HG03039 (cell line): ENCODE measurements around the gene GNG10.
A peak's percentile ranks its signal among the peaks of the same experiment; 100 is the strongest.
"Not testable (repeated sequence)": the region's sequence is repeated elsewhere in the genome, so short reads cannot be mapped to it uniquely, and the experiment has no call there.

Experiments used
- ATAC-seq: cut with Tn5 transposase; IDR thresholded peaks from one replicate; pipeline ENCODE4 v1.9.1; 2021; ENCODE audit warnings: mild to moderate bottlenecking, moderate library complexity; ENCODE audit not compliant: unreplicated experiment

Gene GNG10

GRCh38 chr9:111648066-111648465, 13.3 kb upstream of the GNG10 start:
- no peak for ATAC-seq

- ATAC-seq, result no peak
Observed at GRCh38 chr9:111649016-111649415, 12.4 kb upstream of the GNG10 start.

- ATAC-seq, result no peak
Observed at GRCh38 chr9:111657051-111657450, 4.4 kb upstream of the GNG10 start.

GRCh38 chr9:111658943-111659342, 2.5 kb upstream of the GNG10 start:
- ATAC-seq, result no peak

- no peak for ATAC-seq
Observed at GRCh38 chr9:111659691-111660090, 1.7 kb upstream of the GNG10 start.

- peak; percentile 25 for ATAC-seq
Observed at GRCh38 chr9:111661802-111662521, 557 bp downstream of the GNG10 start.

GRCh38 chr9:111662576-111663300, 1.3 kb downstream of the GNG10 start:
- peak; percentile 17 for ATAC-seq

GRCh38 chr9:111663301-111663823, 2.0 kb downstream of the GNG10 start:
- ATAC-seq, result no peak

GRCh38 chr9:111668026-111668573, 6.7 kb downstream of the GNG10 start:
- no peak for ATAC-seq

GRCh38 chr9:111668601-111669000, 7.2 kb downstream of the GNG10 start:
- not testable (repeated sequence) for ATAC-seq

GRCh38 chr9:111674319-111674718, 12.9 kb downstream of the GNG10 start:
- ATAC-seq, result no peak

- no peak for ATAC-seq
Observed at GRCh38 chr9:111676116-111676515, 14.7 kb downstream of the GNG10 start.

- no peak for ATAC-seq
Observed at GRCh38 chr9:111678293-111678692, 16.9 kb downstream of the GNG10 start.

GRCh38 chr9:111679199-111679598, 17.8 kb downstream of the GNG10 start:
- ATAC-seq, result no peak

GRCh38 chr9:111683392-111683791, 22.0 kb downstream of the GNG10 start:
- no peak for ATAC-seq

- no peak for ATAC-seq
Observed at GRCh38 chr9:111691672-111692329, 30.4 kb downstream of the GNG10 start.

GRCh38 chr9:111696796-111697195, 35.4 kb downstream of the GNG10 start:
- ATAC-seq, result no peak

GRCh38 chr9:111700776-111701175, 39.4 kb downstream of the GNG10 start:
- no peak for ATAC-seq

GRCh38 chr9:111704503-111704902, 43.1 kb downstream of the GNG10 start:
- ATAC-seq, result no peak

GRCh38 chr9:111711548-111711947, 50.1 kb downstream of the GNG10 start:
- no peak for ATAC-seq

GRCh38 chr9:111712369-111712768, 51.0 kb downstream of the GNG10 start:
- ATAC-seq, result no peak
